Fibroblast of skin of abdomen (primary cell): ENCODE measurements around the gene TBX3.

Source experiments
- DNase-seq: peaks from one replicate; pipeline ENCODE4 v3.0.0-alpha.2; 2013

The TBX3 gene

GRCh38 chr12:114682785-114683708 is 928 bp downstream of the TBX3 start:
- no peak for DNase-seq

- no peak for DNase-seq
Measured at GRCh38 chr12:114682106-114682784, 1.7 kb downstream of the TBX3 start.

GRCh38 chr12:114681116-114681871 is 2.7 kb downstream of the TBX3 start:
- DNase-seq: no peak

GRCh38 chr12:114680604-114681069 is 3.3 kb downstream of the TBX3 start:
- no peak for DNase-seq

- DNase-seq: no peak
Measured at GRCh38 chr12:114679942-114680341, 4.0 kb downstream of the TBX3 start.

DNA sequence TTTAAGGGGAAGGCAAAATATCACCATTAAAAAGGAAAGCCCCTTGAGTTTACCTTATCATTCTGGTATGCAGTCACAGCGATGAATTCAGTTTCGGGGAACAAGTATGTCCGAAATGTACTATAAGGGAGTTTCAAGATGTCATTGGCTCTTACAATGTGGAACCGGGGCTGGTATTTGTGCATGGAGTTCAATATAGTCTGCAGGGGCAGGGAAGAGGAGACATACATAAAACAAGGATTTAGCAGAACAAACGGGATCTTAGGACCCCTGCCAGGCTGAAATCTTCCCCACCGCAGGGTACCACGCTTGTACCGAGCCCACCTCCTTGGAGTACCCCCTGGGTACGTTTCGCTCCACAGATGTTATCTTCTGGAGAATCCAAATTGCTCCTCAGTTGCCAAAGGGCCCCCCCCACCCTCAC is 4.5 kb downstream of the TBX3 start:
- peak; percentile 65 for DNase-seq

DNA sequence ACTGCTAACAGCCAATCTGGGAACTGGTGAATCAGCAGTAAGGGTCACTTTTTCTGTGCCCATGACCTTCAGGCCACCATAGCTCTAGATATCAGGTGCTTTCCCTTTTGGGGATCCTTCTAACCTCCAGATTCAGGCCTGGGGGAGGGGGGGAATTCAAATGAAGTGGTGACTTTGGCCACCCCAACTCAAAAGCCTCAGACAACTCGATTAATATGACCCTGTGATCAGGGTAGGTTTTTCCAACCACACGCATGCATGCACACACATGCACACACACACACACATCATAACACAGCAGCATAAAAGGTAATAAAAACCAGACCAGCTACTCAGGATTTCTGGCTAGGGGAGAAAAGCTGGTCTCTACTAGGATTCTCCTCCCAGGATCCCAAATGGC is 5.3 kb downstream of the TBX3 start:
- no peak for DNase-seq

GRCh38 chr12:114678028-114678427 is 5.9 kb downstream of the TBX3 start:
- DNase-seq: no peak

GRCh38 chr12:114676142-114676741 is 7.7 kb downstream of the TBX3 start:
- DNase-seq: no peak

GRCh38 chr12:114674251-114675047 is 9.5 kb downstream of the TBX3 start:
- DNase-seq: no peak

- no peak for DNase-seq
Measured at GRCh38 chr12:114673901-114674250, 10.1 kb downstream of the TBX3 start.

- peak; percentile 92 for DNase-seq
Measured at GRCh38 chr12:114673169-114673833, 10.7 kb downstream of the TBX3 start.

DNA sequence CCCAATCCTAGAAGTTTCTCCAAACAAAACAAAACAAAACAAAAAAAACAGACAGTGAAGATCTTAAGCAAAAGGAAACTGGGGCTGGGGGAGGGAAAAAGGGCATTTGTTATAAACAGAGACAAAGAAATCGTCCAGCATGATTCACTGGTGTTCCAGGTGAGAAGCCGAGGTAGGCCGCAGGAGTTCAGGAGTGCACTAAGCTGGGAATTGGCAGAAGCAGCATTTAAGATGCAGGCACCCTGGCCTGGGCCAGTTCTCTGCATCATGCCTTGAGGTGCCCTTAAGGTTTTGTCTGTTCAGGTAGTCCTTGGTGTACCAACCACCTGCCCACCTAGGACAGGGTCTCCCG is 11.2 kb downstream of the TBX3 start:
- no peak for DNase-seq

GRCh38 chr12:114671443-114672411 is 12.2 kb downstream of the TBX3 start:
- DNase-seq: no peak

DNA sequence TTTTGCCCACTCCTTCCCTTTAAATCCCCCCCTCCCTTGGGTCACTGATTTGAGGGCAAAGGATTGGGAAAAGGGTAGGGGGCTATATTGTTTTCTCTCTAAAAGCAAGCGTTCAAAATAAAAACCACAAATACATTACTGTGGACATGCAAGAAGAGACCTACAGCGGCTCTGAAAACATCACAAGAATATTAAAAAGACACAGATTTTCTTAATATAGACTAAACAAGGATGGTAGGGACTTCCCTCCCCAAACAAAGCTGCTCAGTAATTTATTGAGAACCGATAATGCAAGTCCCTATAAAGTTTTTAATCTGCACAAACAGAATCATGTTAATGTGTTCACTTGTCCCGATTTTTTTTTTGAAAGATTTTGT is 12.9 kb downstream of the TBX3 start:
- no peak for DNase-seq

DNA sequence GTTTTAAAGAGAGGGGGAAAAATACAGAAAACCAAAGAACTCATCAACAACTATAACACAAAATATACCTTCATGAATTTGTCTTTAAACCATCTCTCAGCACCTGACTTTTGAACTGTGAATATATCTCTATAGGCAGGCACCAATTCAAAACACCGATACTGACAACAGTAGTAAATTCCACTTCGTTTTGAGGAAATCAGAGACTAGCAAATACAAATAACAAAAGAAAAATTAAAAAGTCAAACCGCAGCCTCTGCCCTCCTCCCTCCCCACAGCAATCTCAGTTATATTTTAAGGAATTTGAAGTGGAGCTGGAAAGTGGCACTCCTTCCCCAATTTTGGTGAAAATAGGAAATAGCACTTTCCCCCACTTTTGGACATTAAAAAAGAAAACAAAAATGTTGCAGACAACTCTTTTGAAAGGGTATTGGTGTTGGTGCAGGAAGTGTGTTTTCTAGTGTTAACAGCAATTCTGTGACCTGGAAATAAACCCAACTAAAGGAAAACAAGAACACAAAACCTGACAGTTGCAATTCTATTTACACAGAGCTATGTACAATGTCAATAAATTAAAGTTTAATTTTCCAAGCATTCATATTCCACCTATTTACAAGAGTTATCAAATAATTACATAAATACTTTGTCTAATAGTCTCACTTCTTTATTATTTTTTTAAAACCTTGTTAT is 13.5 kb downstream of the TBX3 start:
- DNase-seq: no peak

DNA sequence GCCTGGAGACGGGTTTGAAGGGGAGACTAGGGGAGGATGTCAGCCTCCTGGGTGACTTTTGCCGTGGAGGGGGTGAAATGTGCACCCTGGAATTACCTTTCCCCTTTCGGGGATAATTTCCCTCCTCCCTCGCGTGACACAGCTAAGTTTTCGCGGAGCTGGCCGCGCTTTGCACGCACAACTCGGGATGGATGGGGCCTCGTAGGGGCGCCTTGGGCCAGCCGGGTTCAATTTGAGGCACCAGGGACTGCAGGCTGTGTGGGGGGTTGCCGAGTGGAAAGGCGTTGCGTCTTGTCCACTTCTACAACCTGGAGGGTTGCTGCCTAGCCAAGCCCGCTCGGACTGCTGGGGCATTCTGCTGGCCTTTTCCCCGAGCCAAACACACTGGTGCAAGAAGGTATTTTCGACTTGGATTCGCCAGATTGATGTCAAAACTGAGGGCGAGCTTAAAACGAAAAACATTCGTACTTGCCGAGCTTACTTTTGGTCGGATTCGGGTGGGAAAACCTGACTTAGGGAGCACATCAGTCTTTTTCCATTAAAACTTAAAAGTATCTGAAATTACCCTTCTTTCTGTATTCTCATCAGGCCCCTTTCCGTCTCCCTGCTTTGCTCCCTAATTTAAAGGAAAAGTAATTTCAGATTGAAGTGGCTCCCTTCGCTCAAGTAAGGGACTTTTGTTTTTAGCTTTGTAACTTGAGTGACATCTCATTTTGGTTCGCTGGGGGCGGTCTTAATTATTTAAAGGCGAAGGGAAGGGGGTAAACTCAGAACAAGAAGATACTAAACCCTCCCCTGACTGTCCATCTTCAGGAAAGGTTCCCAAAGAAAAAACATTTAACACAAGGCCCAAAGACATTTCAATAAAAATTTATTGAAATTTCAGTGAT is 14.3 kb downstream of the TBX3 start:
- peak; percentile 68 for DNase-seq

GRCh38 chr12:114668886-114669288 is 15.1 kb downstream of the TBX3 start:
- DNase-seq: no peak
